Mesothelial cell of epicardium (in vitro differentiated cells): ENCODE results near the gene MTX2. TPM values are rescaled to one million over a fixed set of nuclear protein-coding genes. Genes with fewer than 3 reads are reported as not detected.
"Not testable (repeated sequence)": the region's sequence is repeated elsewhere in the genome, so short reads cannot be mapped to it uniquely, and the experiment has no call there.

Experiments
- DNase-seq, 2 experiments: peaks; one replicate each; pipeline ENCODE4 v3.0.0; 2021; ENCODE audit warnings: low spot score in 2 of 2; ENCODE audit not compliant: unreplicated experiment in 2 of 2
- H3K27ac Mint-ChIP-seq: 2 replicates; pipeline ENCODE4 v1.8.0; 2021; ENCODE audit warnings: mixed read lengths
- H3K27me3 Mint-ChIP-seq: 2 replicates; pipeline ENCODE4 v1.8.0; 2021; ENCODE audit warnings: low read depth, mixed read lengths
- H3K36me3 Mint-ChIP-seq: 2 replicates; pipeline ENCODE4 v1.8.0; 2021; ENCODE audit warnings: mixed read lengths
- H3K4me1 Mint-ChIP-seq: 2 replicates; pipeline ENCODE4 v1.8.0; 2021; ENCODE audit warnings: mixed read lengths
- H3K4me3 Mint-ChIP-seq: 2 replicates; pipeline ENCODE4 v1.8.0; 2021; ENCODE audit warnings: mild to moderate bottlenecking, moderate library complexity, mixed read lengths
- H3K9me3 Mint-ChIP-seq: 2 replicates; pipeline ENCODE4 v1.8.0; 2021; ENCODE audit warnings: mixed read lengths
- total RNA-seq: library from RNA; stranded (reverse); gene quantifications from 3 replicates; pipeline ENCODE4 v1.2.1, GENCODE V29; 2021
- TF ChIP-seq, protein P1 (sequence below): fragments of 200-600 bp; sonication (generic); IDR thresholded peaks from one replicate; pipeline ENCODE4 v1.5.0; 2021; ENCODE audit warnings: antibody characterized with exemption; ENCODE audit not compliant: unreplicated experiment

Gene MTX2
- total RNA-seq, 1 donor from 2014 or later = 29.9 TPM

DNA sequence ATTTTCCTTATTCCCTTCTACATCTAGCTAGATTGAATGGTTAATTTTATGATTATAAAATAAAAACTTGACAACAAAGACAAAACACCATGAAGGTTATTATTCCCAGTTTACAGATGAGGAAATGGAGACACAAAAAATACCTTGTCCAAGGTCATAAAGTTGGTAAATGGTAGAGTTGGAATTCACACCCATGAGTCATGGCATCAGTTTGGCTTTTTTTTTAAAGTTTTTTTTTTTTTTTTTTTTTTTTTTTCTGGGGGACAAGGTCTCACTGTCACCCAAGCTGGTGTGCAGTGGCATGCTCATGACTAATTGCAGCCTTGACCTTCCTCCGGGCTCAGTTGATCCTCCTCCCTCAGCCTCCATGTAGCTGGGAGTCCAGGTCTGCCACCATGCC is 70.0 kb downstream of the MTX2 start:
- Mint-ChIP-seq H3K4me1 (no peaks in the 10 kb centered on the region), H3K27me3 (no peaks in the 10 kb centered on the region), H3K36me3 (peaks cover 23% of the 10 kb centered on the region), H3K4me3 (no peak overlapping the region), H3K9me3 (peaks cover 7% of the 10 kb centered on the region), H3K27ac (no peak overlapping the region)
- TF ChIP-seq, protein P1, sequence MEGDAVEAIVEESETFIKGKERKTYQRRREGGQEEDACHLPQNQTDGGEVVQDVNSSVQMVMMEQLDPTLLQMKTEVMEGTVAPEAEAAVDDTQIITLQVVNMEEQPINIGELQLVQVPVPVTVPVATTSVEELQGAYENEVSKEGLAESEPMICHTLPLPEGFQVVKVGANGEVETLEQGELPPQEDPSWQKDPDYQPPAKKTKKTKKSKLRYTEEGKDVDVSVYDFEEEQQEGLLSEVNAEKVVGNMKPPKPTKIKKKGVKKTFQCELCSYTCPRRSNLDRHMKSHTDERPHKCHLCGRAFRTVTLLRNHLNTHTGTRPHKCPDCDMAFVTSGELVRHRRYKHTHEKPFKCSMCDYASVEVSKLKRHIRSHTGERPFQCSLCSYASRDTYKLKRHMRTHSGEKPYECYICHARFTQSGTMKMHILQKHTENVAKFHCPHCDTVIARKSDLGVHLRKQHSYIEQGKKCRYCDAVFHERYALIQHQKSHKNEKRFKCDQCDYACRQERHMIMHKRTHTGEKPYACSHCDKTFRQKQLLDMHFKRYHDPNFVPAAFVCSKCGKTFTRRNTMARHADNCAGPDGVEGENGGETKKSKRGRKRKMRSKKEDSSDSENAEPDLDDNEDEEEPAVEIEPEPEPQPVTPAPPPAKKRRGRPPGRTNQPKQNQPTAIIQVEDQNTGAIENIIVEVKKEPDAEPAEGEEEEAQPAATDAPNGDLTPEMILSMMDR = no peak
- no peak for DNase-seq

DNA sequence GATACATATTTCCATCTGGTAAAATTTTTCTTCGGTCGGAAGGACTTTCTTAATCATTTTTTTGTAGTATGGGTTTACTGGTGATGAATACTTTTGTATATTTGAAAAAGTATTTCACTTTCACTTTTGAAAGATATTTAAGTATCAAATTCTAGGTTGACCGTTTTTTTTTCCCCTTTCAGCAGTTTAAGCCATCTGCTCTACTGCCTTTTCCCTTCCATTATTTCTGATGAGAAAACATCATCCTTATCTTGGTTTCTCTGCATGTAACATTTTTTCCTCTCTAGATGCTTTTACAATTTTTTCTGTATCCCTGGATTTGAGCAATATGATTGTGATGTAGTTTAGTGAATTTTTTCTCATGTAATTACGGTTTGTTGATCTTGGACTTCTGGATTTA is 87.0 kb downstream of the MTX2 start:
- H3K4me1 Mint-ChIP-seq = no peaks in the 10 kb centered on the region
- no peak overlapping the region for H3K4me3 Mint-ChIP-seq

DNA sequence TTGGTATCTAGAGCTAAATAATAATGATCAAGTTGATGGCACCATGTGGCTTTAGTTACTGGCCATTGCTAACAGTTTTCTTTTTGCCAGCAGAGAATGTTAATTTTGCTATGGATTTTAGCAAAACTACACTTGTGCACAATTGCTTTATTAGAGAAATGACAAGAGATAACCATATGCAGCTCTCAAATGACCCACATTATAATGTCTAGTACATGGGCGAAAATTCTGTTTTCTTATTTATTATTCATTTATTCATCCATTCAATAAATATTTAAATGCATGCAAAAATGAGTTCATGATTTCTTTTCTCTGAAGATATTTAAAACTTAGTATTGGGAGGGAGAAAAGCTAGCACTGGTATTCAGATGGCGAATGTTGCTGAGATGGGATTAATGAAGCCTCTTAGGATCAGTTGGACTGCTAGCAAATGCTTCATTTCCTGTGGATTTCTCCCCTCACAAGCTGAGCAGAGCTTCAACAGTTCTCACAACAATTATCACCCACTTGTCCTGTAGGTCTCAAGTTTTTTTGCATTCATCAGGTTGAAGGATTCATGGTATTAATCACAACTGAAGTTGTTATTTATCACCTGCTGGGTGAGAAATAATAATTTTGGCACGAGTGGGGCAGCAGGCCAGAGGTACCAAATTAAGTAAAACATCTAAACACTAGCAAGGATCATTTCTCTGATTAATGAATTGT is 95.2 kb downstream of the MTX2 start:
- TF ChIP-seq, protein P1 = no peak
- no peak for DNase-seq
- H3K36me3 Mint-ChIP-seq = peaks cover 3% of the 10 kb centered on the region
- H3K9me3 Mint-ChIP-seq = peaks cover 14% of the 10 kb centered on the region
- H3K4me3 Mint-ChIP-seq = no peak overlapping the region
- no peaks in the 10 kb centered on the region for H3K4me1 Mint-ChIP-seq
- H3K27ac Mint-ChIP-seq = no peak overlapping the region
- H3K27me3 Mint-ChIP-seq = peaks cover 6% of the 10 kb centered on the region

More for the DNA sequence above, 87.0 kb downstream of the MTX2 start:
- no peak overlapping the region for H3K27ac Mint-ChIP-seq
- H3K9me3 Mint-ChIP-seq = peaks cover 9% of the 10 kb centered on the region
- TF ChIP-seq, protein P1 = no peak
- no peaks in the 10 kb centered on the region for H3K27me3 Mint-ChIP-seq
- H3K36me3 Mint-ChIP-seq = peaks cover 6% of the 10 kb centered on the region
- no peak for DNase-seq

DNA sequence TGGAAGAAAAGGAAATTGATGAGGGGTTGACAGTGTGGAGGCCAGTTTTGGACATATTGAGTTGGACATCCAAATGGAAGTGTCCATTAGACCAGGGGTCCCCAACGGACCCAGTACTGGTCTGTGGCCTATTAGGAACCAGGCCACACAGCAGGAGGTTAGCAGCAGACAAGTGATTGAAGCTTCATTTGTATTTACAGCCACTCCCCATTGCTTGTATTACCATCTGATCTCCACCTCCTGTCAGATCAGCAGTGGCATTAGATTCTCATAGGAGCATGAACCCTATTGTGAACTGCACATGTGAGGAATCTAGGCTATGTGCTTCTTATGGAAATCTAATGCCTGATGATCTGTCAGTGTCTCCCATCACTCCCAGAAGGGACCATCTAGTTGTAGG is 99.1 kb downstream of the MTX2 start:
- no peaks in the 10 kb centered on the region for H3K4me1 Mint-ChIP-seq
- H3K36me3 Mint-ChIP-seq = peaks cover 3% of the 10 kb centered on the region
- H3K27ac Mint-ChIP-seq = no peak overlapping the region
- peaks cover 14% of the 10 kb centered on the region for H3K9me3 Mint-ChIP-seq
- no peak for DNase-seq
- peaks cover 23% of the 10 kb centered on the region for H3K27me3 Mint-ChIP-seq
- no peak overlapping the region for H3K4me3 Mint-ChIP-seq
- TF ChIP-seq, protein P1 = no peak

DNA sequence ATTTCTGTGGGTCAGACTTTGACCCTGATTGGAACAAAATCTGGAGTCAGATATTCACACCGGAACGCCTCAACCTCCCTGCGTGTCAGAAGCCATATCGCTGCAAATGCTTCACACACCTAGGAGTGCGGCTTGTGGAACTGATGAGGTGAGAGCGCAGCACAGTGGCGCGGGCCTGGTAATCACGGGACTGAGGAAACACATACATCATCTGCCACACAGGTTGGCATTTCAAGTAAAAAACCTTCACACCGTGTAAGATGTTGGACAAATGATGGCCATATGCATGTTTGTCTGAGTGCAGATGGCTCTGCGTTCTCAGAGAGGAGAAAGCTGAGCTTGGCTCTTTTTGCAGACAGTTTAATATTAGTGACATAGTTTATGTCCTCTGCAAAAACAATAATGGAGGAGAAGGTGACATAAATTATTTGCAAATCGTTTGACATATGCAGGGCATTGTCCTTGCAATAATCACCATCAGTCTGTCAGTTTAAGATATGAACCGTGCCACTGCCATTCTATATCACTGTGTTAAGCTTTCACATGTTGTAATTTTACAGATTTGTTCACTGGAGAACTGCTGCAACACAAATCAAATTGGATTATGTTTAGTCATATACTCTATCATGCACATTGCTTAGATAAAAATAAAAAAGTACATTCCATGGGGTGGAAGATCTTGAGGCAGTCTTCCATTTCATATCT is 101.4 kb downstream of the MTX2 start:
- TF ChIP-seq, protein P1 = no peak
- H3K36me3 Mint-ChIP-seq = peaks cover 3% of the 10 kb centered on the region
- H3K9me3 Mint-ChIP-seq = peaks cover 16% of the 10 kb centered on the region
- no peak for DNase-seq
- H3K27me3 Mint-ChIP-seq = peaks cover 34% of the 10 kb centered on the region
- H3K4me1 Mint-ChIP-seq = no peaks in the 10 kb centered on the region
- no peak overlapping the region for H3K4me3 Mint-ChIP-seq
- H3K27ac Mint-ChIP-seq = no peak overlapping the region

DNA sequence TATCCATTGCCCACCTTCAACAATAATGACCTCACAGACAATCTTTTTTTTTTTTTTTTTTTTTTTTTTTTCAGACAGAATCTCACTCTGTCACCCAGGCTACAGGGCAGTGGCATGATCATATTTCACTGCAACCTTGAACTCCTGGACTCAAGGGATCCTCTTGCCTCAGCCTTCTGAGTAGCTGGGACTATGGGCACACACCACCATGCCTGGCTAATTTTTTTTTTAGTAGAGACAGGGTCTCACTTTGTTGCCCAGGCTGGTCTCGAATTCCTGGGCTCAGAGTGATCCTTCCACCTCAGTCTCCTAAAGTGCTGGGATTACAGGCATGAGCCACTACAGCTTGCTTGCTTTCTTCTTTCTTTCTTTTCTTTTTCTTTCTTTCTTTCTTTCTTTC is 103.9 kb downstream of the MTX2 start:
- H3K4me3 Mint-ChIP-seq, DNase-seq, H3K9me3 Mint-ChIP-seq, H3K36me3 Mint-ChIP-seq, H3K4me1 Mint-ChIP-seq, H3K27ac Mint-ChIP-seq: not testable (repeated sequence)
- peaks cover 32% of the 10 kb centered on the region for H3K27me3 Mint-ChIP-seq
